Measurements from ENCODE around the gene IFI44L.

DNA sequence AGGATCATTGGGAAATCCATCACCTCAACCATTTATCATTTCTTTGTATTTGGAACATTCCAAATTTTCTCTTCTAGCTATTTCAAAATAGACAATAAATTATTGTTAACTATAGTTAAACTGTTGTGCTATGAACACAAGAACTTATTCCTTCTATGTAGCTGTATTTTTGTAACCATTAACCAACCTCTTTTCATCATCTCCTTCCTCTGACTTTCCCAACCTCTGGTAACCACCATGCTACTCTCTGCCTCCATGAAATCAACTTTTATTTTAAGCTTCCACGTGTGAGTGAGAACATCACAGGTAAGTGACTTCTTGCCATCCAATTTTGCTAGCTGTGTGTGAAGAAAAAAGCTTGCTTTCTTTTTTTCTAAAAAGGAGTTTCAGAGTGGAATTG lies 418 bp downstream of the IFI44L start:
- no peak for TF ChIP-seq ZNF790 (CRISPR knock-in tag; IDR thresholded peaks at IDR 0.05; ENCODE audit: borderline replicate concordance)
- no peak for TF ChIP-seq CEBPB (IDR thresholded peaks at IDR 0.05; ENCODE audit: borderline replicate concordance, low read depth, low read length)
- TF ChIP-seq, protein P1, sequence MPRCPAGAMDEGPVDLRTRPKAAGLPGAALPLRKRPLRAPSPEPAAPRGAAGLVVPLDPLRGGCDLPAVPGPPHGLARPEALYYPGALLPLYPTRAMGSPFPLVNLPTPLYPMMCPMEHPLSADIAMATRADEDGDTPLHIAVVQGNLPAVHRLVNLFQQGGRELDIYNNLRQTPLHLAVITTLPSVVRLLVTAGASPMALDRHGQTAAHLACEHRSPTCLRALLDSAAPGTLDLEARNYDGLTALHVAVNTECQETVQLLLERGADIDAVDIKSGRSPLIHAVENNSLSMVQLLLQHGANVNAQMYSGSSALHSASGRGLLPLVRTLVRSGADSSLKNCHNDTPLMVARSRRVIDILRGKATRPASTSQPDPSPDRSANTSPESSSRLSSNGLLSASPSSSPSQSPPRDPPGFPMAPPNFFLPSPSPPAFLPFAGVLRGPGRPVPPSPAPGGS (CRISPR knock-in tag; IDR thresholded peaks at IDR 0.05): no peak
- TF ChIP-seq, protein P2, sequence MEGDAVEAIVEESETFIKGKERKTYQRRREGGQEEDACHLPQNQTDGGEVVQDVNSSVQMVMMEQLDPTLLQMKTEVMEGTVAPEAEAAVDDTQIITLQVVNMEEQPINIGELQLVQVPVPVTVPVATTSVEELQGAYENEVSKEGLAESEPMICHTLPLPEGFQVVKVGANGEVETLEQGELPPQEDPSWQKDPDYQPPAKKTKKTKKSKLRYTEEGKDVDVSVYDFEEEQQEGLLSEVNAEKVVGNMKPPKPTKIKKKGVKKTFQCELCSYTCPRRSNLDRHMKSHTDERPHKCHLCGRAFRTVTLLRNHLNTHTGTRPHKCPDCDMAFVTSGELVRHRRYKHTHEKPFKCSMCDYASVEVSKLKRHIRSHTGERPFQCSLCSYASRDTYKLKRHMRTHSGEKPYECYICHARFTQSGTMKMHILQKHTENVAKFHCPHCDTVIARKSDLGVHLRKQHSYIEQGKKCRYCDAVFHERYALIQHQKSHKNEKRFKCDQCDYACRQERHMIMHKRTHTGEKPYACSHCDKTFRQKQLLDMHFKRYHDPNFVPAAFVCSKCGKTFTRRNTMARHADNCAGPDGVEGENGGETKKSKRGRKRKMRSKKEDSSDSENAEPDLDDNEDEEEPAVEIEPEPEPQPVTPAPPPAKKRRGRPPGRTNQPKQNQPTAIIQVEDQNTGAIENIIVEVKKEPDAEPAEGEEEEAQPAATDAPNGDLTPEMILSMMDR (CRISPR knock-in tag; IDR thresholded peaks at IDR 0.05): no peak
- no peak for TF ChIP-seq ZBTB20 (CRISPR knock-in tag; IDR thresholded peaks at IDR 0.05; ENCODE audit: borderline replicate concordance, low read depth)
- no peak for TF ChIP-seq ZNF672 (CRISPR knock-in tag; IDR thresholded peaks at IDR 0.05)
- no peak for TF ChIP-seq ADNP (CRISPR knock-in tag; IDR thresholded peaks at IDR 0.05)
- no peak for TF ChIP-seq SIN3B (IDR thresholded peaks at IDR 0.05; ENCODE audit: low read length)
- no peak for TF ChIP-seq JUND (CRISPR knock-in tag; IDR thresholded peaks at IDR 0.05)
- TF ChIP-seq NFIC (IDR thresholded peaks at IDR 0.05; ENCODE audit: low read length): no peak
- TF ChIP-seq, protein P3, sequence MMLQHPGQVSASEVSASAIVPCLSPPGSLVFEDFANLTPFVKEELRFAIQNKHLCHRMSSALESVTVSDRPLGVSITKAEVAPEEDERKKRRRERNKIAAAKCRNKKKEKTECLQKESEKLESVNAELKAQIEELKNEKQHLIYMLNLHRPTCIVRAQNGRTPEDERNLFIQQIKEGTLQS (CRISPR knock-in tag; IDR thresholded peaks at IDR 0.05): no peak
